Neural progenitor cell (in vitro differentiated cells): Measurements from ENCODE around the gene TLCD5. TPM values are rescaled to one million over a fixed set of nuclear protein-coding genes. Genes with fewer than 3 reads are reported as not detected.

Source experiments
- DNase-seq: peaks from one replicate; pipeline ENCODE4 v3.0.0-alpha.2; 2016; ENCODE audit warnings: low spot score
- H2AFZ ChIP-seq: fragments of 200-600 bp; sonication (generic); replicated peaks from 2 replicates; pipeline ENCODE4 v1.6.1; 2016; ENCODE audit warnings: antibody characterized with exemption
- H3F3A ChIP-seq: fragments of 200-600 bp; sonication (generic); 2 replicates; pipeline ENCODE4 v1.6.1; 2016; ENCODE audit warnings: antibody characterized with exemption, low read depth
- H3K27ac ChIP-seq: fragments of 200-600 bp; sonication (generic); 2 replicates; pipeline ENCODE4 v1.5.1; 2016; ENCODE audit warnings: mild to moderate bottlenecking
- H3K27me3 ChIP-seq: fragments of 200-600 bp; sonication (generic); 2 replicates; pipeline ENCODE4 v1.6.1; 2016; ENCODE audit warnings: mild to moderate bottlenecking, moderate library complexity
- H3K36me3 ChIP-seq: fragments of 200-600 bp; sonication (generic); 2 replicates; pipeline ENCODE4 v1.5.1; 2016
- H3K4me1 ChIP-seq: fragments of 200-600 bp; sonication (generic); 2 replicates; pipeline ENCODE4 v1.6.1; 2016; ENCODE audit warnings: mixed run types
- H3K4me2 ChIP-seq: fragments of 200-600 bp; sonication (generic); 2 replicates; pipeline ENCODE4 v1.6.1; 2016
- H3K4me3 ChIP-seq: fragments of 200-600 bp; sonication (generic); 2 replicates; pipeline ENCODE4 v1.5.1; 2016
- H3K79me2 ChIP-seq: fragments of 200-600 bp; sonication (generic); 2 replicates; pipeline ENCODE4 v1.6.1; 2016; ENCODE audit warnings: low read depth
- H3K9ac ChIP-seq: fragments of 200-600 bp; sonication (generic); 2 replicates; pipeline ENCODE4 v1.6.1; 2016
- H3K9me3 ChIP-seq: fragments of 200-600 bp; sonication (generic); 2 replicates; pipeline ENCODE4 v1.5.1; 2016; ENCODE audit warnings: low read depth
- H4K20me1 ChIP-seq: fragments of 200-600 bp; sonication (generic); 2 replicates; pipeline ENCODE4 v1.6.1; 2016; ENCODE audit warnings: low read depth
- H3K27ac Mint-ChIP-seq: 3 replicates; pipeline ENCODE4 v1.8.0; 2021; ENCODE audit warnings: mixed read lengths
- H3K27me3 Mint-ChIP-seq: 2 replicates; pipeline ENCODE4 v1.8.0; 2022; ENCODE audit warnings: low read depth, mild to moderate bottlenecking, inconsistent platforms, moderate library complexity, mixed read lengths; ENCODE audit not compliant: insufficient read depth
- H3K36me3 Mint-ChIP-seq: 3 replicates; pipeline ENCODE4 v1.8.0; 2021; ENCODE audit warnings: mixed read lengths
- H3K4me1 Mint-ChIP-seq: 3 replicates; pipeline ENCODE4 v1.8.0; 2021; ENCODE audit warnings: mixed read lengths
- H3K4me3 Mint-ChIP-seq: 3 replicates; pipeline ENCODE4 v1.8.0; 2021; ENCODE audit warnings: mild to moderate bottlenecking, moderate library complexity, mixed read lengths
- H3K9me3 Mint-ChIP-seq: 3 replicates; pipeline ENCODE4 v1.8.0; 2020; ENCODE audit warnings: mixed read lengths
- EZH2 ChIP-seq: fragments of 200-600 bp; sonication (generic); IDR thresholded peaks from 2 replicates; pipeline ENCODE4 v1.6.1; 2017; ENCODE audit warnings: antibody characterized with exemption, mild to moderate bottlenecking, moderate library complexity
- EZH2phosphoT487 ChIP-seq: fragments of 200-600 bp; sonication (generic); IDR thresholded peaks from 2 replicates; pipeline ENCODE4 v1.6.1; 2017; ENCODE audit warnings: antibody characterized with exemption
- total RNA-seq: library from RNA; depleted of rRNA; stranded (reverse); fragments of >200 nt; gene quantifications from 2 replicates; pipeline ENCODE4 v1.2.3, GENCODE V29; 2015; ENCODE audit warnings: low replicate concordance
- TF ChIP-seq, protein P1 (sequence below): fragments of 200-600 bp; sonication (generic); IDR thresholded peaks from 2 replicates; pipeline ENCODE4 v1.5.1; 2017; ENCODE audit warnings: antibody characterized with exemption, mild to moderate bottlenecking

Gene TLCD5
- total RNA-seq, 1 donor from 2014 or later = 32.2 TPM

DNA sequence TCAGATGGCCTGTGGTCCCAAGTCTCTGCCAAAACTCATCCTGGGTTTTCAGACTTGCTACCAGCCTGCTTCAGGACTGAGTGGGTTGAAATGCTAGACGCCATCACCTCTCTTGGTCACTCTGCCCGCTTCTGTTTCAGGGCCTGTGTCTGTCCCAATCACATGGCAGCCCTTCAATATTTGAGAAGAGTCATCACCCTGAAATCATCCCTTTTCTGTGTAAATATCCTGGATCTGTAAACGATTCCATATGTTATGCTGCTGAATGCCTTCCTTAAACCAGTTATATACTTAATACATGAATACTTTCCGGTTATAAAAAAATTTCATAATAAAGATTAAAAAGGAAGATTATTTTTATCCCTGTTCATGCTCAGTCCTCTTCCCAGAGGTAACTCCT lies 39.8 kb upstream of the TLCD5 start:
- H3K79me2 ChIP-seq = no peaks in the 10 kb centered on the region

DNA sequence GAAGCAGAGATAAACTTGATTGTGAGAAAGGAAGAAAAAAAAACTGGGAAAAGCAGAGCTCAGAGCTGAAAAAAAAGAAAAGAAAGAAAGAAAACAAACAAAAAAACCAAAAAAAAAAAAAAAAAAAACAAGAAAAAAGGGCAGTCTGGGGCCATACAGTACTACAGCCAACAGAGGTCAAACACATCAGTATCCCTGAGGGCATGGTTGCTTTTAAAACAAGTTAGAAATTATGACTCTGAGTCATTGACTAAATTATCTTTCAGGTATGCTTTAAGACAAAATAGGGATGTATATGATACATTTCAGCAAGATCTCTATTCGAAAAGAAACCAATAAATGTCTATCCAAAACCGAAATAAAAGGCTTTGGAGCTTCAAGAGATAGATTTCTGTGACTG lies 37.1 kb upstream of the TLCD5 start:
- Mint-ChIP-seq H3K36me3 (no peaks in the 10 kb centered on the region), H3K9me3 (no peaks in the 10 kb centered on the region), H3K4me3 (no peak overlapping the region), H3K4me1 (peaks cover 18% of the 10 kb centered on the region), H3K27ac (no peak overlapping the region), H3K27me3 (peaks cover 10% of the 10 kb centered on the region)
- Histone ChIP-seq H3K4me2 (no peak overlapping the region), H2AFZ (no peak overlapping the region), H3K4me1 (peaks cover 26% of the 10 kb centered on the region), H3K79me2 (no peaks in the 10 kb centered on the region), H3K27me3 (no peaks in the 10 kb centered on the region), H3K9ac (no peak overlapping the region), H4K20me1 (no peaks in the 10 kb centered on the region), H3K36me3 (no peaks in the 10 kb centered on the region), H3K27ac (no peak overlapping the region), H3K9me3 (no peaks in the 10 kb centered on the region), H3K4me3 (no peak overlapping the region), H3F3A (peaks cover 22% of the 10 kb centered on the region)
- DNase-seq = no peak
- TF ChIP-seq, protein P1, sequence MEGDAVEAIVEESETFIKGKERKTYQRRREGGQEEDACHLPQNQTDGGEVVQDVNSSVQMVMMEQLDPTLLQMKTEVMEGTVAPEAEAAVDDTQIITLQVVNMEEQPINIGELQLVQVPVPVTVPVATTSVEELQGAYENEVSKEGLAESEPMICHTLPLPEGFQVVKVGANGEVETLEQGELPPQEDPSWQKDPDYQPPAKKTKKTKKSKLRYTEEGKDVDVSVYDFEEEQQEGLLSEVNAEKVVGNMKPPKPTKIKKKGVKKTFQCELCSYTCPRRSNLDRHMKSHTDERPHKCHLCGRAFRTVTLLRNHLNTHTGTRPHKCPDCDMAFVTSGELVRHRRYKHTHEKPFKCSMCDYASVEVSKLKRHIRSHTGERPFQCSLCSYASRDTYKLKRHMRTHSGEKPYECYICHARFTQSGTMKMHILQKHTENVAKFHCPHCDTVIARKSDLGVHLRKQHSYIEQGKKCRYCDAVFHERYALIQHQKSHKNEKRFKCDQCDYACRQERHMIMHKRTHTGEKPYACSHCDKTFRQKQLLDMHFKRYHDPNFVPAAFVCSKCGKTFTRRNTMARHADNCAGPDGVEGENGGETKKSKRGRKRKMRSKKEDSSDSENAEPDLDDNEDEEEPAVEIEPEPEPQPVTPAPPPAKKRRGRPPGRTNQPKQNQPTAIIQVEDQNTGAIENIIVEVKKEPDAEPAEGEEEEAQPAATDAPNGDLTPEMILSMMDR = no peak
- TF ChIP-seq EZH2phosphoT487 = no peak
- no peak for TF ChIP-seq EZH2

More for the DNA sequence above, 39.8 kb upstream of the TLCD5 start:
- H3K4me1 Mint-ChIP-seq = peaks cover 24% of the 10 kb centered on the region
- H3F3A ChIP-seq = peaks cover 14% of the 10 kb centered on the region
- no peaks in the 10 kb centered on the region for H3K9me3 ChIP-seq
- no peaks in the 10 kb centered on the region for H3K27me3 Mint-ChIP-seq
- no peak overlapping the region for H3K27ac Mint-ChIP-seq
- H3K4me3 ChIP-seq = no peak overlapping the region
- no peaks in the 10 kb centered on the region for H3K9me3 Mint-ChIP-seq
- no peaks in the 10 kb centered on the region for H3K27me3 ChIP-seq
- H4K20me1 ChIP-seq = no peaks in the 10 kb centered on the region
- H3K36me3 Mint-ChIP-seq = no peaks in the 10 kb centered on the region
- peaks cover 25% of the 10 kb centered on the region for H3K4me1 ChIP-seq
- no peak for DNase-seq
- H3K9ac ChIP-seq = no peak overlapping the region
- no peaks in the 10 kb centered on the region for H3K36me3 ChIP-seq
- H3K27ac ChIP-seq = no peak overlapping the region
- no peak overlapping the region for H3K4me2 ChIP-seq
- TF ChIP-seq, protein P1 = no peak
- no peak for TF ChIP-seq EZH2phosphoT487
- TF ChIP-seq EZH2 = no peak
- no peak overlapping the region for H2AFZ ChIP-seq
- no peak overlapping the region for H3K4me3 Mint-ChIP-seq

DNA sequence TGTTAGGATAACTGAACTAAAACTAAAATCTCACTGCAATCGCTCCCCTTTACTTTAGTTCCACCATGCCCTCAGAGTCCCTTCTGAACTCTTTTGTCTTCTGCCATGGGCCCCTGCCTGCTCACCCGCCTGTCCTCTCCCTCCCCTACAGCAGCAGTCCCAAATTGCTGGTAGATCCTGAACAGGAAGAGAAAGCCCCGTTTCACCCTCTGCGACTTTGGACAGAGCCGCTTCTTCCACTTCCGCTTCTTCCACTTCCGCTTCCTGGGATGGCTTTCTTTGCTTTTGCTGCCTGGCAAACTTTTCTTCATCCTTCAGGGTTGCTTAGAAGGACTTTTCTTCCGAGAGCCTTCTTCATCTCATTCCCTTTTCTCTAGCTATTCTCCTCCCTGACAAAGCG lies 35.7 kb upstream of the TLCD5 start:
- no peak for TF ChIP-seq EZH2phosphoT487
- TF ChIP-seq, protein P1 = no peak
- TF ChIP-seq EZH2 = no peak
- peaks cover 22% of the 10 kb centered on the region for H3F3A ChIP-seq
- peaks cover 26% of the 10 kb centered on the region for H3K4me1 ChIP-seq
- Mint-ChIP-seq H3K9me3 (no peaks in the 10 kb centered on the region), H3K4me1 (peaks cover 18% of the 10 kb centered on the region), H3K4me3 (no peak overlapping the region), H3K27me3 (peaks cover 10% of the 10 kb centered on the region), H3K36me3 (no peaks in the 10 kb centered on the region), H3K27ac (no peak overlapping the region)
- H3K27me3 ChIP-seq = no peaks in the 10 kb centered on the region
- H3K79me2 ChIP-seq = no peaks in the 10 kb centered on the region
- H3K4me3 ChIP-seq = no peak overlapping the region
- H3K36me3 ChIP-seq = no peaks in the 10 kb centered on the region
- H3K9ac ChIP-seq = no peak overlapping the region
- no peaks in the 10 kb centered on the region for H3K9me3 ChIP-seq
- DNase-seq = no peak
- H4K20me1 ChIP-seq = no peaks in the 10 kb centered on the region
- H3K27ac ChIP-seq = no peak overlapping the region
- peak overlapping the region; percentile 92 for H2AFZ ChIP-seq
- peak overlapping the region; percentile 11 for H3K4me2 ChIP-seq
